Memory B cell (primary cell): ENCODE data around the gene OPALIN.
A peak's percentile ranks its signal among the peaks of the same experiment; 100 is the strongest.

Experiments
- ATAC-seq: fragments of 150-1000 bp; cut with Tn5 transposase; 2 replicates; pipeline ENCODE4 v1.10.0; 2021; ENCODE audit warnings: low read depth, mild to moderate bottlenecking, moderate library complexity
- DNase-seq, 2 donors: peaks; one replicate each; pipeline ENCODE4 v3.0.0; 2022; ENCODE audit warnings: low spot score in 2 of 2
- H3K27ac Mint-ChIP-seq: one replicate; pipeline ENCODE4 v1.8.0; 2022; ENCODE audit warnings: mild to moderate bottlenecking, moderate library complexity, mixed read lengths
- H3K27me3 Mint-ChIP-seq: one replicate; pipeline ENCODE4 v1.8.0; 2022; ENCODE audit warnings: mixed read lengths
- H3K36me3 Mint-ChIP-seq: one replicate; pipeline ENCODE4 v1.8.0; 2022; ENCODE audit warnings: mild to moderate bottlenecking, mixed read lengths
- H3K4me1 Mint-ChIP-seq: one replicate; pipeline ENCODE4 v1.8.0; 2022; ENCODE audit warnings: mixed read lengths
- H3K4me3 Mint-ChIP-seq: one replicate; pipeline ENCODE4 v1.8.0; 2022; ENCODE audit warnings: mild to moderate bottlenecking, moderate library complexity, mixed read lengths
- H3K9me3 Mint-ChIP-seq: one replicate; pipeline ENCODE4 v1.8.0; 2022; ENCODE audit warnings: mixed read lengths

OPALIN gene

DNA sequence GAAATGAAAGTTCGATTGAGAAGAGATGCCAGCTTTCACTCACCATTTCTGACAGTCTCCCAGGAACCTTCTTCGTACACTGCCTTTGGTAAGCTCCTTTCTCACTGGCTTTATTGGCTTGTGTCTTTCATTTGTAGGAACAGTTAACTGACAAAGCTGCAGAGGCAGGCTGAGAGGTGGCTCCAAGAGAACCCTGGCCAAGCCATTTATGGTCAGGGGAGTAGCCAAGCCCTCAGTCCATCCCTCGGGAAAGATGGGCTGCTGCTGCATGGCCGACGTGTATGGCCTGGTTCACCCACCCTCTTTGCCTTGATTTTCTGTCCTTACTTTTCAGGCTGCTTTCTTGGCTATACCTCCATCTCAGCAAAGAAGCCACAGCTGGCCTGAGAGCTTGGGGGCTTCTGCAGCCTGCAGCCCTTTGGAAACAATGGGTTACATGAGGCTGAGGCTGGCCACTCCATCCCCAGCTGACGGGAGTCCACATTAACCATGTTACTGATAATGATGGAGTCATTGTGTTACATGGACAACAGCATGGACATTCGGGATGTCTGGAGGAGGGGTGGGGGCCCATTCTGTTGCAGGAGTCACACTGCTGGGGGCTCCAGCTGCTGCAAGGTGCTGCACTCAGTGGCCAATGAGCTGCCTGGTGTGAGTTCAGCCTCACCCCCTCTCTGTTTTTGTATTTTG lies at the start of gene OPALIN:
Gene OPALIN, minus strand, starts transcription at position 152 of the 690 bp plus-strand sequence. Its CDS starts 106 bp downstream, at position 46.
- Mint-ChIP-seq H3K4me1 (no peaks in the 10 kb centered on the region), H3K27ac (no peak within 1 kb of the TSS), H3K9me3 (no peaks in the 10 kb centered on the region), H3K27me3 (peaks cover 16% of the 10 kb centered on the region), H3K36me3 (no peaks in the 10 kb centered on the region), H3K4me3 (no peak within 1 kb of the TSS)
- no peak for ATAC-seq
- no peak for DNase-seq

- H3K4me3 Mint-ChIP-seq = no peak overlapping the region
- no peak for DNase-seq
- ATAC-seq = no peak
- no peaks in the 10 kb centered on the region for H3K9me3 Mint-ChIP-seq
- H3K4me1 Mint-ChIP-seq = no peaks in the 10 kb centered on the region
- H3K27ac Mint-ChIP-seq = no peak overlapping the region
- no peaks in the 10 kb centered on the region for H3K36me3 Mint-ChIP-seq
- peaks cover 23% of the 10 kb centered on the region for H3K27me3 Mint-ChIP-seq
Measured at GRCh38 chr10:96408201-96408600, 49.4 kb upstream of the OPALIN start.

DNA sequence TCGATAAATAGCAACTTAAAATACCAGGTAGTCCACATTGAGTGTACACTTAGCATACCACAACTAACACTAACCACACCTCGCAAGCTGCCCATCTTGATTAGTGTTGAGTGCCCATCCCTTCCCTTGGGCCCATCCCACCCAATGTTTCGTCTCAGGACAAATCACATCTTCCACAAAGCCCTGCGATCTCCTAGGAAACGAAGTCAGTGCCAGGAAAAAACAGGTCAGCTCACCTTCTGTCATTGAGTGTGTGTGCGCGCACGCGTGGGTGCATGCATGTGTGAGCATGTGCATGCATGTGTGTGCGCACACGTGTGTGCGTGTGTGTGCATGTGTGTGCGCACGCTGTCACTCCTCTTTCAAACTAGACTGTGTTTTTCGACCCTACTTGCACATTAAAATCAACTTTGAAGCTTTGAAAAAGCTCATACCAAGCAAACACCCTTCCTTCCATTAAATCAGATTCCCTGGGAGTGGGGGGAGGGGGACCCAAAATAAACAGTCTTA lies 48.8 kb upstream of the OPALIN start:
- H3K27ac Mint-ChIP-seq = no peak overlapping the region
- H3K27me3 Mint-ChIP-seq = peaks cover 22% of the 10 kb centered on the region
- no peaks in the 10 kb centered on the region for H3K4me1 Mint-ChIP-seq
- H3K9me3 Mint-ChIP-seq = no peaks in the 10 kb centered on the region
- no peak for ATAC-seq
- DNase-seq = no peak
- H3K36me3 Mint-ChIP-seq = no peaks in the 10 kb centered on the region
- H3K4me3 Mint-ChIP-seq = no peak overlapping the region

DNA sequence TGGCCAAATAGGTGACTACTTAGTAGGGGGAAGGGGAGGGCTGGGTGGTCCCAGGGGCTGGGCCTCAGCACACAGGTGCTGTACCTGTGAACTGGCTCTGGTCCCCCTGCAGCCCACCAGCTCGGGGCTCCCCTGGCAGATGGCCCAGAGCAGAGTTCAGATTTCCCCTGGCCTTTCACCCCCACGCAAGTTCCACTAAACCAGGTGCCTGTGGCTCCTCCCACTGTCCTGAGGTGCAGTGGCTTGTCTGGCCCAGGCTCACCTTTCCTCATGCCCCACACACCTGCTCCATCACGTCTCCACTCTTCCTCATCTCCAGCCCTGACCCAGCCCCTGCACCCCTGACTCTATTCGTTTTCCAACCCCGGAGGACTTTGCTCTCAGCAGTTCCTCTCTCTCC lies 47.3 kb upstream of the OPALIN start:
- no peaks in the 10 kb centered on the region for H3K9me3 Mint-ChIP-seq
- H3K4me3 Mint-ChIP-seq = no peak overlapping the region
- H3K27ac Mint-ChIP-seq = no peak overlapping the region
- H3K4me1 Mint-ChIP-seq = no peaks in the 10 kb centered on the region
- H3K36me3 Mint-ChIP-seq = no peaks in the 10 kb centered on the region
- ATAC-seq = no peak
- H3K27me3 Mint-ChIP-seq = peaks cover 22% of the 10 kb centered on the region
- DNase-seq = no peak

- DNase-seq (no peak), ATAC-seq (no peak)
- Mint-ChIP-seq H3K9me3 (no peaks in the 10 kb centered on the region), H3K4me3 (no peak overlapping the region), H3K36me3 (no peaks in the 10 kb centered on the region), H3K27me3 (peaks cover 20% of the 10 kb centered on the region), H3K27ac (no peak overlapping the region), H3K4me1 (no peaks in the 10 kb centered on the region)
Measured at GRCh38 chr10:96402417-96403305, 43.9 kb upstream of the OPALIN start.

- Mint-ChIP-seq H3K27ac (no peak overlapping the region), H3K4me3 (no peak overlapping the region), H3K36me3 (no peaks in the 10 kb centered on the region), H3K27me3 (peaks cover 7% of the 10 kb centered on the region), H3K4me1 (no peaks in the 10 kb centered on the region), H3K9me3 (no peaks in the 10 kb centered on the region)
- ATAC-seq (no peak), DNase-seq (no peak)
Measured at GRCh38 chr10:96401036-96401435, 42.2 kb upstream of the OPALIN start.

DNA sequence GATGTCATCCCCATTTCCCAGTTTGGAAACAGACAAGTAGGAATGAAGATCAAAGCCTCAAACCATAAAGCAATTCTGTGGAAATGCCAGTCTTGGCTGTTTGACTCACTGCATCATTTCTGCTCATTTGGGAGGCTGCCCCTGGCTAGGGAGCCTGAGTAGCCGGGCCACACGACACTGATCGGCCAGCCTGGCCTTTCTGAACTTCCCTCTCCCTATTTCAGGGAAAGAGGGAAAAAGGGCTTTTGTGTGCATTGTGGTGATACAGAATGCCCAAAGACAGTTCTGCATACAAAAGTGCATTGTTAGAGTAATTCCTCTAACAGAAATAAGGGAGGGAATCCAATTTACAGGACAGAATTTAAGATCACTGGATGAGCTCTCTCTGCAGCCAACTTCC lies 41.7 kb upstream of the OPALIN start:
- DNase-seq (no peak), ATAC-seq (no peak)
- Mint-ChIP-seq H3K9me3 (no peaks in the 10 kb centered on the region), H3K36me3 (no peaks in the 10 kb centered on the region), H3K27me3 (peaks cover 7% of the 10 kb centered on the region), H3K4me1 (no peaks in the 10 kb centered on the region), H3K4me3 (no peak overlapping the region), H3K27ac (no peak overlapping the region)

DNA sequence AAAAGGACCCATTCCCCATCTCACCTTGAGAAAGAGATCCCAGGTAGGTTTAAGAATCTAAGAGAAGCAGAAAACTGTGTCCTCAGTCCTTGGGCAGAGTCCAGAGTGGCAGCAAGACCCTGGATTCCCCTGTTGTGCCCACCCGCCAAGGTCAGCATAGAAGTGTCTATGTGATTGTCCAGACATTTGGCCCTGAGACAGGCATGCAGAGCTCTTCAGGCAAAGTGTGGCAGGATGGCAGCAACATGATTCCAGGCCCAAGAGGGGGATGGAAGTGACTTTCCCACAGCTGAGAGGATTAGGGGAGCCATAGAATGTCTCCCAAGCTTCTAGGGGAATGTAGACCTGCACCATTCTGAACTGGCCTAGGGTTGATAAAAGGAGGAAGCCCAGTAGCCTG lies 39.1 kb upstream of the OPALIN start:
- H3K27me3 Mint-ChIP-seq = peaks cover 8% of the 10 kb centered on the region
- DNase-seq = no peak
- no peaks in the 10 kb centered on the region for H3K4me1 Mint-ChIP-seq
- no peaks in the 10 kb centered on the region for H3K9me3 Mint-ChIP-seq
- H3K4me3 Mint-ChIP-seq = no peak overlapping the region
- no peak for ATAC-seq
- no peaks in the 10 kb centered on the region for H3K36me3 Mint-ChIP-seq
- no peak overlapping the region for H3K27ac Mint-ChIP-seq

GRCh38 chr10:96395931-96396877 lies 37.4 kb upstream of the OPALIN start:
- Mint-ChIP-seq H3K27ac (no peak overlapping the region), H3K4me1 (no peaks in the 10 kb centered on the region), H3K27me3 (peaks cover 5% of the 10 kb centered on the region), H3K9me3 (no peaks in the 10 kb centered on the region), H3K4me3 (peak overlapping the region; percentile 4), H3K36me3 (no peaks in the 10 kb centered on the region)
- ATAC-seq = peak; percentile 92
- DNase-seq = peak; percentile 54 to 61

DNA sequence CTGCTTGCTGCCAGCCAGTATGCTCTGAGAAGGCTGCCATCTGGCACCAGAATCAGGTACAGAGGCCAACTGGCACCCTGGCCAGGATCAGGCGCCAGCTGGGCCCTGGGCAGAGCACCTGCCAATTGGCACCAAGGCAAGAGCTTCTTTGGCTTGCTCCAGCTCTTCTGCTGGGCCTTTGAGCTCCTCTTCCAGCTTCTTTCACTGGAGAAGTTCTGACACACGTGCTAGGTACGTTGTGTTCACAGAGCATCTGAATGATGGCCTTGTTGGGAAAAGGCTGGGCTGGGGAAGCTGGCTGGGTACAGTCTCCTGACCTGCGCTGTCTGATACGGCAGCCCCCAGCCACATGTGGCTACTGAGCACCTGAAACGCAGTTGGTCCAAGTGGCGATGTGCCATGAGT lies 31.7 kb upstream of the OPALIN start:
- Mint-ChIP-seq H3K4me3 (no peak overlapping the region), H3K27ac (no peak overlapping the region), H3K27me3 (peaks cover 13% of the 10 kb centered on the region), H3K4me1 (no peaks in the 10 kb centered on the region), H3K36me3 (no peaks in the 10 kb centered on the region), H3K9me3 (no peaks in the 10 kb centered on the region)
- DNase-seq (no peak), ATAC-seq (no peak)

- peaks cover 13% of the 10 kb centered on the region for H3K27me3 Mint-ChIP-seq
- DNase-seq = no peak
- no peaks in the 10 kb centered on the region for H3K9me3 Mint-ChIP-seq
- no peaks in the 10 kb centered on the region for H3K4me1 Mint-ChIP-seq
- no peak overlapping the region for H3K27ac Mint-ChIP-seq
- no peak overlapping the region for H3K4me3 Mint-ChIP-seq
- ATAC-seq = no peak
- H3K36me3 Mint-ChIP-seq = no peaks in the 10 kb centered on the region
Measured at GRCh38 chr10:96389785-96390184, 31.0 kb upstream of the OPALIN start.

- Mint-ChIP-seq H3K4me1 (no peaks in the 10 kb centered on the region), H3K9me3 (no peaks in the 10 kb centered on the region), H3K27me3 (peaks cover 17% of the 10 kb centered on the region), H3K36me3 (peaks cover 2% of the 10 kb centered on the region), H3K27ac (no peak overlapping the region), H3K4me3 (no peak overlapping the region)
- ATAC-seq (no peak), DNase-seq (no peak)
Measured at GRCh38 chr10:96387601-96388000, 28.8 kb upstream of the OPALIN start.

DNA sequence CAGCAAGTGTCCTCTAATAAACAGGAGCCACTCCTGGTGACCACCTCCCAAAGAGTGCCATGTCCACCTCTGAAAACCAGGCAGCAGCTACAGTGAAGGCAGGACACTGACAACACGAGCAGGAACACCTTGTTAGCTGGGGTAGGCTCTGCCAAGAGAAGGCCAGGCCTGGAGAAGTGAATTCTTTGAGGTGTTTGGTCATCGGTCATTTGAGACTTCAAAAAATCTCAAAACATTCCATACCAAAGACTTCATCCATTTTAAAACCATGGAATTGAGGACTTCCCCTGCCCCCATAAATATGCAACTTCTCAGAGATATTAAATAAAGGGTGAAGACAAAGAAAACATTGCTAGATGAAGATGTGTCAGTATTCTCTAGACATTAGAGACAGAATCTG lies 28.4 kb upstream of the OPALIN start:
- ATAC-seq (no peak), DNase-seq (no peak)
- H3K4me1 Mint-ChIP-seq = no peaks in the 10 kb centered on the region
- peaks cover 18% of the 10 kb centered on the region for H3K27me3 Mint-ChIP-seq
- H3K36me3 Mint-ChIP-seq = peaks cover 3% of the 10 kb centered on the region
- no peak overlapping the region for H3K27ac Mint-ChIP-seq
- H3K4me3 Mint-ChIP-seq = no peak overlapping the region
- no peaks in the 10 kb centered on the region for H3K9me3 Mint-ChIP-seq
